Neural cell (in vitro differentiated cells): ENCODE data around the gene HSPBAP1.

Experiments used
- EZH2 ChIP-seq: fragments of 200-600, 300-800 bp; shearing (Covaris generic), sonication (generic); IDR thresholded peaks from 2 replicates; pipeline ENCODE4 v1.6.1; 2014; ENCODE audit warnings: antibody characterized with exemption, low read length, borderline replicate concordance, mild to moderate bottlenecking; ENCODE audit not compliant: insufficient read depth, poor library complexity, severe bottlenecking
- MXI1 ChIP-seq: fragments of 450-650 bp; conservative IDR thresholded peaks from 2 replicates; pipeline ENCODE4 v1.6.1; 2014; ENCODE audit warnings: antibody characterized with exemption, mild to moderate bottlenecking; ENCODE audit not compliant: poor library complexity, severe bottlenecking
- TAF1 ChIP-seq: IDR thresholded peaks from 2 replicates; pipeline ENCODE4 v1.6.1; 2012; ENCODE audit warnings: low read depth
- TF ChIP-seq, protein P1 (sequence below): fragments of 450-650 bp; IDR thresholded peaks from 2 replicates; pipeline ENCODE4 v1.5.1; 2014; ENCODE audit warnings: antibody characterized with exemption, mild to moderate bottlenecking, moderate library complexity; ENCODE audit not compliant: poor library complexity, severe bottlenecking
- TF ChIP-seq, protein P2 (sequence below): IDR thresholded peaks from 2 replicates; pipeline ENCODE4 v1.6.1; 2012; ENCODE audit warnings: borderline replicate concordance

DNA sequence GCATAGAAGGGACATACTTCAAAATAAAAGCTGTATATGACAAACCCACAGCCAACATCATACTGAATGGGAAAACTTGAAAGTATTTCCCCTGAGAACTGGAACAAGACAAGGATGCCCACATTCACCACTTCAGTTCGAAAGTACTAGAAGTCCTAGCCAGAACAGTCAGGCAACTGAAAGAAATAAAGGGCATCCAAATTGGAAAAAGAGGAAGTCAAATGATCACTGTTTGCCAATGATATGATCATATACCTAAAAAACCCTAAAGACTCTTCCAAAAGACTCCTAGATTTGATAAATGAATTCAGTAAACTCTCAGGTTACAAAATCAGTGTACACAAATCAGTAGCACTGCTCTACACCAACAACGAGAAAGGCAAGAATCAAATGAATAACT is 42.0 kb upstream of the HSPBAP1 start:
- no peak for TF ChIP-seq EZH2
- TF ChIP-seq, protein P1, sequence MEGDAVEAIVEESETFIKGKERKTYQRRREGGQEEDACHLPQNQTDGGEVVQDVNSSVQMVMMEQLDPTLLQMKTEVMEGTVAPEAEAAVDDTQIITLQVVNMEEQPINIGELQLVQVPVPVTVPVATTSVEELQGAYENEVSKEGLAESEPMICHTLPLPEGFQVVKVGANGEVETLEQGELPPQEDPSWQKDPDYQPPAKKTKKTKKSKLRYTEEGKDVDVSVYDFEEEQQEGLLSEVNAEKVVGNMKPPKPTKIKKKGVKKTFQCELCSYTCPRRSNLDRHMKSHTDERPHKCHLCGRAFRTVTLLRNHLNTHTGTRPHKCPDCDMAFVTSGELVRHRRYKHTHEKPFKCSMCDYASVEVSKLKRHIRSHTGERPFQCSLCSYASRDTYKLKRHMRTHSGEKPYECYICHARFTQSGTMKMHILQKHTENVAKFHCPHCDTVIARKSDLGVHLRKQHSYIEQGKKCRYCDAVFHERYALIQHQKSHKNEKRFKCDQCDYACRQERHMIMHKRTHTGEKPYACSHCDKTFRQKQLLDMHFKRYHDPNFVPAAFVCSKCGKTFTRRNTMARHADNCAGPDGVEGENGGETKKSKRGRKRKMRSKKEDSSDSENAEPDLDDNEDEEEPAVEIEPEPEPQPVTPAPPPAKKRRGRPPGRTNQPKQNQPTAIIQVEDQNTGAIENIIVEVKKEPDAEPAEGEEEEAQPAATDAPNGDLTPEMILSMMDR: no peak
- TF ChIP-seq, protein P2, sequence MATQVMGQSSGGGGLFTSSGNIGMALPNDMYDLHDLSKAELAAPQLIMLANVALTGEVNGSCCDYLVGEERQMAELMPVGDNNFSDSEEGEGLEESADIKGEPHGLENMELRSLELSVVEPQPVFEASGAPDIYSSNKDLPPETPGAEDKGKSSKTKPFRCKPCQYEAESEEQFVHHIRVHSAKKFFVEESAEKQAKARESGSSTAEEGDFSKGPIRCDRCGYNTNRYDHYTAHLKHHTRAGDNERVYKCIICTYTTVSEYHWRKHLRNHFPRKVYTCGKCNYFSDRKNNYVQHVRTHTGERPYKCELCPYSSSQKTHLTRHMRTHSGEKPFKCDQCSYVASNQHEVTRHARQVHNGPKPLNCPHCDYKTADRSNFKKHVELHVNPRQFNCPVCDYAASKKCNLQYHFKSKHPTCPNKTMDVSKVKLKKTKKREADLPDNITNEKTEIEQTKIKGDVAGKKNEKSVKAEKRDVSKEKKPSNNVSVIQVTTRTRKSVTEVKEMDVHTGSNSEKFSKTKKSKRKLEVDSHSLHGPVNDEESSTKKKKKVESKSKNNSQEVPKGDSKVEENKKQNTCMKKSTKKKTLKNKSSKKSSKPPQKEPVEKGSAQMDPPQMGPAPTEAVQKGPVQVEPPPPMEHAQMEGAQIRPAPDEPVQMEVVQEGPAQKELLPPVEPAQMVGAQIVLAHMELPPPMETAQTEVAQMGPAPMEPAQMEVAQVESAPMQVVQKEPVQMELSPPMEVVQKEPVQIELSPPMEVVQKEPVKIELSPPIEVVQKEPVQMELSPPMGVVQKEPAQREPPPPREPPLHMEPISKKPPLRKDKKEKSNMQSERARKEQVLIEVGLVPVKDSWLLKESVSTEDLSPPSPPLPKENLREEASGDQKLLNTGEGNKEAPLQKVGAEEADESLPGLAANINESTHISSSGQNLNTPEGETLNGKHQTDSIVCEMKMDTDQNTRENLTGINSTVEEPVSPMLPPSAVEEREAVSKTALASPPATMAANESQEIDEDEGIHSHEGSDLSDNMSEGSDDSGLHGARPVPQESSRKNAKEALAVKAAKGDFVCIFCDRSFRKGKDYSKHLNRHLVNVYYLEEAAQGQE: no peak
- no peak for TF ChIP-seq MXI1
- TF ChIP-seq TAF1: no peak
